Loucy (cell line): ENCODE data around the gene HBE1.

Experiments used
- H2AFZ ChIP-seq: fragments of 200-600 bp; sonication (generic); 2 replicates; pipeline ENCODE4 v1.6.0; 2016; ENCODE audit warnings: antibody characterized with exemption, mild to moderate bottlenecking, low read length, moderate library complexity
- H3F3A ChIP-seq: fragments of 200-600 bp; 2 replicates; pipeline ENCODE4 v1.6.0; 2016; ENCODE audit warnings: antibody characterized with exemption, low read depth, mild to moderate bottlenecking
- H3K27me3 ChIP-seq: fragments of 200-600 bp; sonication (generic); 2 replicates; pipeline ENCODE4 v1.6.1; 2014; ENCODE audit warnings: low read length, mild to moderate bottlenecking; ENCODE audit not compliant: insufficient read depth, poor library complexity, severe bottlenecking
- H3K36me3 ChIP-seq: fragments of 200-600 bp; sonication (generic); 2 replicates; pipeline ENCODE4 v1.6.1; 2016; ENCODE audit warnings: low read length; ENCODE audit not compliant: insufficient read depth
- H3K4me1 ChIP-seq: fragments of 200-600 bp; sonication (generic); 2 replicates; pipeline ENCODE4 v1.5.1; 2014; ENCODE audit warnings: low read length, mild to moderate bottlenecking; ENCODE audit not compliant: insufficient read depth, poor library complexity, severe bottlenecking
- H3K4me2 ChIP-seq: fragments of 200-600 bp; sonication (generic); 2 replicates; pipeline ENCODE4 v1.6.0; 2014; ENCODE audit warnings: antibody characterized with exemption, low read length, low read depth, mild to moderate bottlenecking; ENCODE audit not compliant: poor library complexity, severe bottlenecking
- H3K4me3 ChIP-seq: fragments of 200-600 bp; sonication (generic); 2 replicates; pipeline ENCODE4 v1.5.1; 2014; ENCODE audit warnings: low read length, mild to moderate bottlenecking, mixed read lengths; ENCODE audit not compliant: poor library complexity, severe bottlenecking
- H3K79me2 ChIP-seq: fragments of 200-600 bp; sonication (generic); 2 replicates; pipeline ENCODE4 v1.6.1; 2014; ENCODE audit warnings: low read length; ENCODE audit not compliant: insufficient read depth
- H3K9ac ChIP-seq: fragments of 200-600 bp; sonication (generic); 2 replicates; pipeline ENCODE4 v1.6.0; 2014; ENCODE audit warnings: mild to moderate bottlenecking, low read depth, low read length, moderate library complexity; ENCODE audit not compliant: poor library complexity, severe bottlenecking
- H3K9me2 ChIP-seq: fragments of 200-600 bp; sonication (generic); replicated peaks from 2 replicates; pipeline ENCODE4 v1.6.1; 2016; ENCODE audit warnings: low read depth, low read length, mixed read lengths
- H3K9me3 ChIP-seq: fragments of 200-600 bp; sonication (generic); 2 replicates; pipeline ENCODE4 v1.6.1; 2014; ENCODE audit warnings: mild to moderate bottlenecking, antibody characterized with exemption, low read length, low read depth; ENCODE audit not compliant: insufficient read depth
- H4K20me1 ChIP-seq: fragments of 200-600 bp; sonication (generic); 2 replicates; pipeline ENCODE4 v1.6.0; 2014; ENCODE audit warnings: antibody characterized with exemption, low read length, mild to moderate bottlenecking; ENCODE audit not compliant: insufficient read depth, poor library complexity, severe bottlenecking
- EZH2phosphoT487 ChIP-seq: fragments of 200-600 bp; IDR thresholded peaks from 2 replicates; pipeline ENCODE4 v1.6.1; 2018; ENCODE audit warnings: antibody characterized with exemption, mild to moderate bottlenecking, moderate library complexity, borderline replicate concordance
- TF ChIP-seq, protein P1 (sequence below): fragments of 200-600 bp; sonication (generic); conservative IDR thresholded peaks from 2 replicates; pipeline ENCODE4 v1.5.1; 2014; ENCODE audit warnings: mild to moderate bottlenecking, antibody characterized with exemption, low read length

Gene HBE1

DNA sequence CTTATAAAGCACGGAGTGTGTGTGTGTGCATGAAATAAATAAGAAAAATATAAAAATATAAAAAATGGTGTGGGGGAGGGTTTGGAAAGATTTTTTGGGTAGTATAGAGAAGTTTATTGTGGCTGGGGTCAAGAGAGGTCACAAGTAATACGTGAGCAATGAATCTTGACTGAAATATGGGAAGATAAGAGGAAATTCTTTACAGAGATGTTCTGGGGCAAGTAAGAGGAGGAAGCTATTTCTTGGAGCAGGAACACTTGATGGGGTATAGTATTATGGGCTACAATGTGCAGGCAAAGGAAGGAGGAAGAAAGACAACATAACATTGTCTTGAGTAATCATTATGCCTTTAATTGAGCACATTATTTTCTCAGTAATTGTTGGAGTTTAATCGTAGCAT is 37.6 kb downstream of the HBE1 start:
- no peak overlapping the region for H3K4me2 ChIP-seq
- H3K79me2 ChIP-seq: no peaks in the 10 kb centered on the region
- H3K9ac ChIP-seq: no peak overlapping the region
- no peak overlapping the region for H3K4me3 ChIP-seq
- no peaks in the 10 kb centered on the region for H3K36me3 ChIP-seq
- no peaks in the 10 kb centered on the region for H3F3A ChIP-seq
- H3K27me3 ChIP-seq: no peaks in the 10 kb centered on the region
- H3K9me3 ChIP-seq: no peaks in the 10 kb centered on the region
- H3K4me1 ChIP-seq: no peaks in the 10 kb centered on the region
- no peaks in the 10 kb centered on the region for H3K9me2 ChIP-seq
- no peaks in the 10 kb centered on the region for H4K20me1 ChIP-seq
- H2AFZ ChIP-seq: no peak overlapping the region
- TF ChIP-seq, protein P1, sequence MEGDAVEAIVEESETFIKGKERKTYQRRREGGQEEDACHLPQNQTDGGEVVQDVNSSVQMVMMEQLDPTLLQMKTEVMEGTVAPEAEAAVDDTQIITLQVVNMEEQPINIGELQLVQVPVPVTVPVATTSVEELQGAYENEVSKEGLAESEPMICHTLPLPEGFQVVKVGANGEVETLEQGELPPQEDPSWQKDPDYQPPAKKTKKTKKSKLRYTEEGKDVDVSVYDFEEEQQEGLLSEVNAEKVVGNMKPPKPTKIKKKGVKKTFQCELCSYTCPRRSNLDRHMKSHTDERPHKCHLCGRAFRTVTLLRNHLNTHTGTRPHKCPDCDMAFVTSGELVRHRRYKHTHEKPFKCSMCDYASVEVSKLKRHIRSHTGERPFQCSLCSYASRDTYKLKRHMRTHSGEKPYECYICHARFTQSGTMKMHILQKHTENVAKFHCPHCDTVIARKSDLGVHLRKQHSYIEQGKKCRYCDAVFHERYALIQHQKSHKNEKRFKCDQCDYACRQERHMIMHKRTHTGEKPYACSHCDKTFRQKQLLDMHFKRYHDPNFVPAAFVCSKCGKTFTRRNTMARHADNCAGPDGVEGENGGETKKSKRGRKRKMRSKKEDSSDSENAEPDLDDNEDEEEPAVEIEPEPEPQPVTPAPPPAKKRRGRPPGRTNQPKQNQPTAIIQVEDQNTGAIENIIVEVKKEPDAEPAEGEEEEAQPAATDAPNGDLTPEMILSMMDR: no peak
- TF ChIP-seq EZH2phosphoT487: no peak

DNA sequence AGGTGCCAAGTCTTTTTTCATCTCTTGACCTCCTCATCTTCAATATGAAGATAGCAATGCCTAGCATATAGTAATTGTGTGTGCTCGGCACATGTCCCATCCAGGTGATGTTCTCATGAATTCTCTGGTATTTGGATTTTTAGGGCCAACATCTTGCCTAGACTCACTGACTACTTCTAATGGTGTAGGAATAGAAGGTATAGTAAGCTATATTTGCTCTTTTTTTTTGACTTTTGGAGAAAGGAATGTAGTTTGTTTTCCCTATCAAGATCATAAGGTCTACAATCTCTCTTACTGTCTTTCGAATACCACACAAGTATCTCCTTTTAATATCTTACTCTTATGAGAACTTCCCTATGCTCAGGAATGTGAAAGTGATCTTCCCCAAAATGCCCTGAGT is 38.6 kb downstream of the HBE1 start:
- Histone ChIP-seq H3K9me2 (no peaks in the 10 kb centered on the region), H4K20me1 (no peaks in the 10 kb centered on the region), H2AFZ (no peak overlapping the region), H3K4me1 (no peaks in the 10 kb centered on the region), H3K9ac (no peak overlapping the region), H3F3A (no peaks in the 10 kb centered on the region), H3K4me3 (no peak overlapping the region), H3K4me2 (no peak overlapping the region), H3K79me2 (no peaks in the 10 kb centered on the region), H3K27me3 (no peaks in the 10 kb centered on the region), H3K36me3 (no peaks in the 10 kb centered on the region), H3K9me3 (no peaks in the 10 kb centered on the region)
- TF ChIP-seq, protein P1: no peak
- no peak for TF ChIP-seq EZH2phosphoT487

DNA sequence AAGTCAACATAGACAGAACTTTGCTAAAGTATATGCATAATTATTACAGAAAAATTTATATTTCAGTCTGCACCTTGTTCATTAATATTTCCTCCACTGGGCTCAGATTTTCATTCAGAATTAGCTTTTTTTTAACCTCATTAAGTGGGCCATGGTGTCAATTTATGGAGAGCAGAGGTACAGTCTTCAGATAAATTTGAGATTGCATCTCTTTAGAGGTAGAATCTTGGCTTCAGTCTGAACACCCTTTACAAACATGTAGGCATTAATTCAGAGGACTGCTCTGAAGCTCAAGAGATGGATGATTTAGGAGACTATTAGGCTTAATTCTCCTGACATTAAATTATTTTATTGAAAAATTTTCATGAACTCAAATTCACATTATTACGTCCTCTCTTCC is 39.5 kb downstream of the HBE1 start:
- no peak overlapping the region for H3K4me3 ChIP-seq

More for the DNA sequence above, 39.5 kb downstream of the HBE1 start:
- Histone ChIP-seq H3K27me3 (no peaks in the 10 kb centered on the region), H3K9me3 (no peaks in the 10 kb centered on the region), H4K20me1 (no peaks in the 10 kb centered on the region), H3K4me1 (no peaks in the 10 kb centered on the region), H3K9me2 (no peaks in the 10 kb centered on the region), H3F3A (no peaks in the 10 kb centered on the region), H3K79me2 (no peaks in the 10 kb centered on the region), H2AFZ (no peak overlapping the region), H3K9ac (no peak overlapping the region), H3K4me2 (no peak overlapping the region), H3K36me3 (no peaks in the 10 kb centered on the region)
- no peak for TF ChIP-seq EZH2phosphoT487
- TF ChIP-seq, protein P1: no peak
